Measurements from ENCODE around the gene PKP2.

PKP2 gene

DNA sequence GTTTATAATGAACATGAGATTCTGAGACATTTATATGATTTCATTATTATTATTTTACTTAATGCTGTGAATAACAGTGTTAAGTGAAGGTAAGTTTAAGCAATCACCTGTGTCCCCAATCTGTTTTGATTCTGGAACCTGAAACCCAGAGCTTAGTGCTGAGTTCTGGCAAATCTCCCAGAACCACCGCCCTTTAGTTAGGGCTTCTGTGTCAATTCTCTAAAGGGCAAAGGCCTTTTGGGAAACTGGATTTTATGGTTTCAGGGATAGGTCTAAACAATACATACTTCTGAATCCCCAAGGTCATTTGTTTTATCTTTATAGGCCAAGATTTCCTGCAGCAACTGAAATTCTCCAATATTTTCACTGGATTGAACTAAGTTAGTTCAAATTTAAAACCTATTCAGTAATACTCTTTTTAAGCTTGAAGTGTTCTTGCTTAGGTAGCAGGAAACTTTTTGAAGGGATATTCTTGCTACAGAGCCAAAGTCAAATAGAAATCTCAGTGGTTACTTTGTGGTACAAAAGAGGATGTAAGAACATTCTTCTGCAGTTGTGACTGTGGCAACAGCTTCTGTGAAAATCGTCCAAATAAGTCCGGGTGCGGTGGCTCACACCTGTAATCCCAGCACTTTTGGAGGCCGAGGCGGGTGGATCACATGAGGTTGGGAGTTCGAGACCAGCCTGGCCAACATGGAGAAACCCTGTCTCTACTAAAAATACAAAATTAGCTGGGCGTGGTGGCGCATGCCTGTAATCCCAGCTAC is 10.0 kb upstream of the PKP2 start:
- Histone ChIP-seq H4K20me1 (ENCODE audit: insufficient read depth, low read length) (peaks cover 33% of the 10 kb centered on the region; the same call in 1 of the 2 replicates), H3K4me2 (ENCODE audit: low read length) (0 out of 2 replicates have a peak overlapping the region, but pooled peaks have one; percentile 4), H3K9ac (ENCODE audit: low read length) (no peak overlapping the region), H3K9me3 (ENCODE audit: insufficient read depth, low read length) (no peaks in the 10 kb centered on the region), H3K27me3 (ENCODE audit: low read depth, low read length) (peaks cover 84% of the 10 kb centered on the region), H2AFZ (ENCODE audit: low read depth, low read length) (no peak overlapping the region), H3K36me3 (replicated peaks; ENCODE audit: low read depth, low read length) (no peaks in the 10 kb centered on the region), H3K4me3 (ENCODE audit: low read length) (no peak overlapping the region), H3K79me2 (ENCODE audit: low read length) (no peaks in the 10 kb centered on the region), H3K4me1 (ENCODE audit: low read length) (peaks cover 12% of the 10 kb centered on the region), H3K27ac (ENCODE audit: low read length) (no peak overlapping the region)
- TF ChIP-seq EZH2phosphoT487 (IDR thresholded peaks at IDR 0.05; ENCODE audit: low read depth), result no peak
- TF ChIP-seq, protein P1, sequence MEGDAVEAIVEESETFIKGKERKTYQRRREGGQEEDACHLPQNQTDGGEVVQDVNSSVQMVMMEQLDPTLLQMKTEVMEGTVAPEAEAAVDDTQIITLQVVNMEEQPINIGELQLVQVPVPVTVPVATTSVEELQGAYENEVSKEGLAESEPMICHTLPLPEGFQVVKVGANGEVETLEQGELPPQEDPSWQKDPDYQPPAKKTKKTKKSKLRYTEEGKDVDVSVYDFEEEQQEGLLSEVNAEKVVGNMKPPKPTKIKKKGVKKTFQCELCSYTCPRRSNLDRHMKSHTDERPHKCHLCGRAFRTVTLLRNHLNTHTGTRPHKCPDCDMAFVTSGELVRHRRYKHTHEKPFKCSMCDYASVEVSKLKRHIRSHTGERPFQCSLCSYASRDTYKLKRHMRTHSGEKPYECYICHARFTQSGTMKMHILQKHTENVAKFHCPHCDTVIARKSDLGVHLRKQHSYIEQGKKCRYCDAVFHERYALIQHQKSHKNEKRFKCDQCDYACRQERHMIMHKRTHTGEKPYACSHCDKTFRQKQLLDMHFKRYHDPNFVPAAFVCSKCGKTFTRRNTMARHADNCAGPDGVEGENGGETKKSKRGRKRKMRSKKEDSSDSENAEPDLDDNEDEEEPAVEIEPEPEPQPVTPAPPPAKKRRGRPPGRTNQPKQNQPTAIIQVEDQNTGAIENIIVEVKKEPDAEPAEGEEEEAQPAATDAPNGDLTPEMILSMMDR (IDR thresholded peaks at IDR 0.05; ENCODE audit: low read depth, low read length), result no peak

DNA sequence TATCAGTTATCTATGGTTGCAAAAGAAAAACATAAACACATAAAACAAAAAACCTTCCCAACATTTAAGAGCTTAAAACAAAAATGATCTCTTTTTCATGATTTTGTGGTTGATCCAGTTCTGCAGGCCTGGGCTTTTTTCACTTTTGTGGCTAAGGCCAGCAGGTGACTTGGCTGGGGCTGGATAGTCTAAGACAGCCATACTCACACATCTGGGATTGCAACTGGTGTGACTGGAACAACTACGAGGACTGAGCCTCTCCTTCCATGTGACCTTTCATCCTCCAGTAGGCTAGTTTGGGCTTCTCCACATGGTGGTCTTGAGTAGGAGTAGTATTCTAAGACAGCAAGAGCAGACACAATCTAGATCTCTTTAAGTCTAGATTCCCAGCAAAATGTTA is 7.2 kb upstream of the PKP2 start:
- no peak overlapping the region for H3K9ac ChIP-seq (ENCODE audit: low read length)
- no peak overlapping the region for H3K4me2 ChIP-seq (ENCODE audit: low read length)
- no peak overlapping the region for H2AFZ ChIP-seq (ENCODE audit: low read depth, low read length)
- TF ChIP-seq EZH2phosphoT487 (IDR thresholded peaks at IDR 0.05; ENCODE audit: low read depth), result no peak
- TF ChIP-seq, protein P1 (IDR thresholded peaks at IDR 0.05; ENCODE audit: low read depth, low read length), result no peak
- H3K4me3 ChIP-seq (ENCODE audit: low read length), result no peak overlapping the region
- H3K27ac ChIP-seq (ENCODE audit: low read length), result no peak overlapping the region
- H3K4me1 ChIP-seq (ENCODE audit: low read length), result peaks cover 12% of the 10 kb centered on the region
- H3K27me3 ChIP-seq (ENCODE audit: low read depth, low read length), result peaks cover 74% of the 10 kb centered on the region
- peaks cover 24% of the 10 kb centered on the region; the same call in 1 of the 2 replicates for H4K20me1 ChIP-seq (ENCODE audit: insufficient read depth, low read length)
- H3K9me3 ChIP-seq (ENCODE audit: insufficient read depth, low read length), result no peaks in the 10 kb centered on the region
- no peaks in the 10 kb centered on the region for H3K36me3 ChIP-seq (replicated peaks; ENCODE audit: low read depth, low read length)
- no peaks in the 10 kb centered on the region for H3K79me2 ChIP-seq (ENCODE audit: low read length)

DNA sequence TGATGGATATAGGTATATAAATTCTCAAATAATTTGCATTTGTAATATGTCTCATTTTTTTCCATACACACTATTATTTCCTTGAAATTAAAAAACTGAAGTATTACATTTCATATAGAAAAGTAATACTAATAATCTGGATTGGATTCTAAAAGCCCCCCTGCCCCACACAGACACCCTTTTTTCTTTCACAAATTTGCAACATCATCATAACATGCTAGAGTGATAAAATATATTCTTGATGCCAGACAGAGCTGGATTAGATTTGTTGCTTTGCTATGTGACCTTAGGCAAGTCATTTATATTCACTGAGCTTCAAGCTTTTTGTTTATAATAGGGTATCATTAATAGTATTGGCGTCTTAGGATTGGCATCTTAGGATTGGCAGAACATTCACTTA is 6.7 kb upstream of the PKP2 start:
- Histone ChIP-seq H3K79me2 (ENCODE audit: low read length) (no peaks in the 10 kb centered on the region), H4K20me1 (ENCODE audit: insufficient read depth, low read length) (peaks cover 23% of the 10 kb centered on the region; the same call in 1 of the 2 replicates), H3K4me2 (ENCODE audit: low read length) (no peak overlapping the region), H3K4me1 (ENCODE audit: low read length) (peaks cover 12% of the 10 kb centered on the region), H3K9ac (ENCODE audit: low read length) (no peak overlapping the region), H3K27me3 (ENCODE audit: low read depth, low read length) (peaks cover 76% of the 10 kb centered on the region), H3K27ac (ENCODE audit: low read length) (no peak overlapping the region), H3K9me3 (ENCODE audit: insufficient read depth, low read length) (no peaks in the 10 kb centered on the region), H2AFZ (ENCODE audit: low read depth, low read length) (no peak overlapping the region), H3K4me3 (ENCODE audit: low read length) (no peak overlapping the region), H3K36me3 (replicated peaks; ENCODE audit: low read depth, low read length) (no peaks in the 10 kb centered on the region)
- TF ChIP-seq, protein P1 (IDR thresholded peaks at IDR 0.05; ENCODE audit: low read depth, low read length), result no peak
- TF ChIP-seq EZH2phosphoT487 (IDR thresholded peaks at IDR 0.05; ENCODE audit: low read depth), result no peak

DNA sequence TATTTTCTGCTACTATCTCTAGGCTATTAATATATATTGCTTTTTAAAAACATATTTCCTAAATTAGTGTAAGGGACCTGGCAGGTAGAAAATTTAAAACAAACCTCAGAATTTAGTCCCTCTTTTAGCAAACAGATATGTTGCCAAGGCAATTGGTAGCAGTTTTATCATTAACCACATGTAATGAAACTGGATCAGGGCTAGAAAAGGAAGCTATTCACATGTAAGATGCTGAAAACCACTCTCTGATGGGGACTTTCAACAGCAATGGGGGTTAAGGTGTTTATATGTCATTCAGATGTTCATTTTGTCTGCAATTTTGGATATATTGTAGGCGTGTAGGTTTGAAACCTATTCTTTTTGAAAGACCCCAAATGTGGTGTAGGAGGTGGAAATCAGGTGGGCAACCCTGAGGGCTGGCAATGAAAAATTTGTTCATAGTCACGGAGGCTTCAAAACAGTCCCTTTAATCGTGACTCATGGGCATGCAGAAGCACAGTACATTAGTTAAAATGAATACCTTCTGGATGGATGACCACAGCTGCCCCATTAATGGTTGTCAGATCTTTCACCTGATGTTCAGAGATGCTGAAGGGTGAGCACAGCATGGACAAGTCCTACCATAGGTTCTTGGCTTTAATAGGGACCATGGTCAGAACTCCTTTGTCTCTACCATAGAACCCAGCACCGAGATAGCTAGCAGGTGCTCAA is 5.9 kb upstream of the PKP2 start:
- no peak overlapping the region for H3K4me3 ChIP-seq (ENCODE audit: low read length)

More for the DNA sequence above, 5.9 kb upstream of the PKP2 start:
- H4K20me1 ChIP-seq (ENCODE audit: insufficient read depth, low read length), result peaks cover 18% of the 10 kb centered on the region; the same call in 1 of the 2 replicates
- H3K4me2 ChIP-seq (ENCODE audit: low read length), result no peak overlapping the region
- H3K36me3 ChIP-seq (replicated peaks; ENCODE audit: low read depth, low read length), result no peaks in the 10 kb centered on the region
- no peak for TF ChIP-seq EZH2phosphoT487 (IDR thresholded peaks at IDR 0.05; ENCODE audit: low read depth)
- TF ChIP-seq, protein P1 (IDR thresholded peaks at IDR 0.05; ENCODE audit: low read depth, low read length), result no peak
- H3K27ac ChIP-seq (ENCODE audit: low read length), result no peak overlapping the region
- no peaks in the 10 kb centered on the region for H3K9me3 ChIP-seq (ENCODE audit: insufficient read depth, low read length)
- H3K79me2 ChIP-seq (ENCODE audit: low read length), result no peaks in the 10 kb centered on the region
- H3K27me3 ChIP-seq (ENCODE audit: low read depth, low read length), result peaks cover 76% of the 10 kb centered on the region
- no peak overlapping the region for H3K9ac ChIP-seq (ENCODE audit: low read length)
- H3K4me1 ChIP-seq (ENCODE audit: low read length), result peaks cover 12% of the 10 kb centered on the region
- H2AFZ ChIP-seq (ENCODE audit: low read depth, low read length), result no peak overlapping the region

Measured in OCI-LY3 (cell line).